Right lobe of liver (tissue), 6 donors: ENCODE measurements around the gene TMEM158. TPM values are rescaled to one million over a fixed set of nuclear protein-coding genes. Genes with fewer than 3 reads are reported as not detected.

Experiments
- ATAC-seq, 4 donors: fragments of 200-7000 bp; cut with Tn5 transposase; one replicate each; pipeline ENCODE4 v1.9.1; 2020; ENCODE audit warnings: mild to moderate bottlenecking in 4 of 4, moderate library complexity in 4 of 4
- DNase-seq, 3 donors: peaks; one replicate each; pipeline ENCODE4 v3.0.0-alpha.2; 2020
- H3K27ac ChIP-seq, 3 donors: fragments of 200-600 bp; one replicate each; pipeline ENCODE4 v1.8.0; 2022
- H3K27me3 ChIP-seq, 2 donors: fragments of 200-600 bp; one replicate each; pipeline ENCODE4 v1.8.0; 2022
- H3K36me3 ChIP-seq, 4 donors: fragments of 200-600 bp; sonication (generic) in 1 of 4; one replicate each; pipeline versions ENCODE4 v1.5.1 to v1.8.0; 2017 to 2022; ENCODE audit warnings: control low read depth in 1 of 4
- H3K4me1 ChIP-seq, 4 donors: fragments of 200-600 bp; sonication (generic) in 1 of 4; one replicate each; pipeline versions ENCODE4 v1.5.1 to v1.8.0; 2017 to 2022; ENCODE audit warnings: control low read depth in 1 of 4
- H3K4me3 ChIP-seq, 3 donors: fragments of 200-600 bp; one replicate each; pipeline ENCODE4 v1.8.0; 2022
- H3K9me3 ChIP-seq, 4 donors: fragments of 200-600 bp; sonication (generic) in 1 of 4; one replicate each; pipeline versions ENCODE4 v1.5.1 to v1.8.0; 2017 to 2022; ENCODE audit warnings: control low read depth in 1 of 4
- POLR2A ChIP-seq: fragments of 450-650 bp; IDR thresholded peaks from one replicate; pipeline ENCODE4 v1.6.1; 2017; ENCODE audit warnings: antibody characterized with exemption, mild to moderate bottlenecking
- WGBS: methylation state at CpG from one replicate; pipeline ENCODE4 v1.1.6; 2018; ENCODE audit warnings: low coverage, low lambda C conversion rate; ENCODE audit not compliant: insufficient coverage; ENCODE audit errors: missing lambda C conversion rate; 5-methylcytosine and 5-hydroxymethylcytosine counted together
- intact Hi-C, 2 donors: fragments of 100-400 bp; cut with DNase I; formaldehyde crosslinking; loops; one replicate each; pipeline versions ENCODE4 v1.11.2 to v1.14.1; 2022
- total RNA-seq, 6 experiments: library from RNA; depleted of rRNA in 2 of 6; stranded (reverse); fragments of >200 nt in 2 of 6; fragmentation: NEBNext Ultra II Directional in 3 of 6; extraction: Animal tissue kit (Norgen Biotek cat#: 25700) in 3 of 6; gene quantifications; one replicate each; pipeline versions ENCODE4 v1.1.0 to v1.2.4, GENCODE V29; 2016 to 2023
- TF ChIP-seq, protein P1 (sequence below), 4 donors: fragments of 200-600 bp in 3 of 4; fragments of 450-650 bp in 1 of 4; IDR thresholded peaks; one replicate each; pipeline versions ENCODE4 v1.5.1 to v1.8.0; 2016 to 2022; ENCODE audit warnings: antibody characterized with exemption in 4 of 4, mild to moderate bottlenecking in 2 of 4
- donor health status: DM: no; HTN: yes; CAD: no.
- donor health status: DM: no; HTN: no; CAD: no.
- donor health status: DM: no; HTN: no; CAD: no.
- donor health status: DM: no; HTN: yes; CAD: no.
- donor health status: DM: no; HTN: yes; CAD: no.

Gene TMEM158
- total RNA-seq, 6 experiments from 2014 or later = 0.21 to 1.0 (median 0.57) TPM; not detected in 2

GRCh38 chr3:45205126-45205525 is 21.0 kb downstream of the TMEM158 start:
- TF ChIP-seq POLR2A = no peak
- DNase-seq (no peak), ATAC-seq (no peak)
- Histone ChIP-seq H3K4me1 (no peaks in the 10 kb centered on the region), H3K36me3 (no peaks in the 10 kb centered on the region), H3K27ac (no peak overlapping the region), H3K9me3 (no peaks in the 10 kb centered on the region), H3K27me3 (no peaks in the 10 kb centered on the region), H3K4me3 (no peak overlapping the region)
- intact Hi-C loops = no loop called here

DNA sequence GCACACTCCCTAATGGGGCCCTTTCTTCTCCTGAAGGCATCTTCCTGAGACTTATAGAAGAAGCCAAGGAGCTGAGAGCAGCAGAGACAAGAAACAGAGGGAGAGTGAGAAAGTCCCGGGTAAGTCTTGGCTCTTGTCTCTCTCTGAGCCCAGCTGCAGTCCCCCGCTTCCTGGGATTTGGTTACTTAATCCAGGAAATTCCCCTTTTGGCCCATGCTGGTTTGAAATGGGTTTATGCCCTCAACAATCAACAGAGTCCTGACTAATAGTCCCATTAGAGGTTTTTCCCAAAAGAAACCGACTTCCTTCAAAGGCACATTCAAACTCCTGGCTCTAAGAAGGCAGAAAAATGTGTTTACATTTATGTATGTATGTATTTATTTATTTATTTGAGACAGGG is 22.0 kb downstream of the TMEM158 start:
- Histone ChIP-seq H3K27me3 (no peaks in the 10 kb centered on the region), H3K4me3 (no peak overlapping the region), H3K4me1 (no peaks in the 10 kb centered on the region), H3K27ac (no peak overlapping the region), H3K9me3 (no peaks in the 10 kb centered on the region), H3K36me3 (no peaks in the 10 kb centered on the region)
- intact Hi-C loops = no loop called here
- TF ChIP-seq POLR2A = no peak
- TF ChIP-seq, protein P1, sequence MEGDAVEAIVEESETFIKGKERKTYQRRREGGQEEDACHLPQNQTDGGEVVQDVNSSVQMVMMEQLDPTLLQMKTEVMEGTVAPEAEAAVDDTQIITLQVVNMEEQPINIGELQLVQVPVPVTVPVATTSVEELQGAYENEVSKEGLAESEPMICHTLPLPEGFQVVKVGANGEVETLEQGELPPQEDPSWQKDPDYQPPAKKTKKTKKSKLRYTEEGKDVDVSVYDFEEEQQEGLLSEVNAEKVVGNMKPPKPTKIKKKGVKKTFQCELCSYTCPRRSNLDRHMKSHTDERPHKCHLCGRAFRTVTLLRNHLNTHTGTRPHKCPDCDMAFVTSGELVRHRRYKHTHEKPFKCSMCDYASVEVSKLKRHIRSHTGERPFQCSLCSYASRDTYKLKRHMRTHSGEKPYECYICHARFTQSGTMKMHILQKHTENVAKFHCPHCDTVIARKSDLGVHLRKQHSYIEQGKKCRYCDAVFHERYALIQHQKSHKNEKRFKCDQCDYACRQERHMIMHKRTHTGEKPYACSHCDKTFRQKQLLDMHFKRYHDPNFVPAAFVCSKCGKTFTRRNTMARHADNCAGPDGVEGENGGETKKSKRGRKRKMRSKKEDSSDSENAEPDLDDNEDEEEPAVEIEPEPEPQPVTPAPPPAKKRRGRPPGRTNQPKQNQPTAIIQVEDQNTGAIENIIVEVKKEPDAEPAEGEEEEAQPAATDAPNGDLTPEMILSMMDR (IDR thresholded peaks at IDR 0.05) = no peak
- 28% methylated on average over 3 of the region's 3 CpGs for WGBS
- DNase-seq = no peak
- ATAC-seq = peak in 1 of 4 donors; percentile 18

DNA sequence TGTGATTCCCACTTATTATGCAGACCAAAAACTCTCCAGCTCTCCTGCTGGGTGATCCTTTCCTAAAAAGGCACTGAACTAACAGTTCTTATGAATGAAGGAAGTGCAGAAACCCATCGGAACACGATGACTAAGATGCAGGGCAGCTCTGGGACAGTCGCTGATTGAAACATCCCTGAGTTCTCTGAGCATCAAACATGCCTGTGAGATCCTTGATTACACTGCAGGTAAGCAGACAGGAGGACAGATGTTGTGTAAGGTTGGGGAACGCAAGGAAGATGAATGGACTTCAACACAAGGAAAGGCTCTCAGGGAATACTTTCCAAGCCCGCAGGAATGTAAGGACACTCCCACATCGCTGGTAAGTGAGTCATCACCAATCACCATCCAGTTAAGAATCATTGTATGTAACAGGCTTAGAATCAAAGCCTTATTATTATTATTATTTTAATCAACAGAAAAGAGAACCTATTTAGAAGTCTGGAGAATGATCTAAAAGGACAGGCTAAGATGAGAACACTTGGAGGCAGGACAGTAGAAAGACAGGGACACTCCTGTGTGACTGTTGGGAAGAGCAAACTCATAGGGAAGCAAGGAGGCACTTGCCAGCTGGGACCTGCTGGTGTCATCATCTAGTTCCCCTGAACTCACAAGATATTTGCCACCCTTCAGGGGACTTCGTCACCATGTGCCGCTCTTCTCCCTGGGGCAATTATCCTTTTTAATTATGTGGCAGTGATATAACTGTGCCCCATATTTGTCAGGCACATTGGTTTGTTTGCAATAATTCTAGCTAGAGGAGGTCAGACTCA is 26.0 kb downstream of the TMEM158 start:
- intact Hi-C loops = no loop called here
- Histone ChIP-seq H3K27me3 (no peaks in the 10 kb centered on the region), H3K27ac (no peak overlapping the region), H3K4me3 (no peak overlapping the region), H3K9me3 (no peaks in the 10 kb centered on the region), H3K4me1 (no peaks in the 10 kb centered on the region), H3K36me3 (no peaks in the 10 kb centered on the region)
- ATAC-seq (no peak), DNase-seq (no peak)
- TF ChIP-seq POLR2A = no peak
- TF ChIP-seq, protein P1 (IDR thresholded peaks at IDR 0.05) = no peak
- WGBS = 68% methylated on average over 8 of the region's 8 CpGs

GRCh38 chr3:45198264-45199260 is 27.5 kb downstream of the TMEM158 start:
- ATAC-seq (no peak), DNase-seq (no peak)
- Histone ChIP-seq H3K36me3 (no peaks in the 10 kb centered on the region), H3K4me3 (no peak overlapping the region), H3K27ac (no peak overlapping the region), H3K27me3 (no peaks in the 10 kb centered on the region), H3K4me1 (no peaks in the 10 kb centered on the region), H3K9me3 (no peaks in the 10 kb centered on the region)
- 63% methylated on average over 4 of the region's 5 CpGs for WGBS
- TF ChIP-seq, protein P1 (IDR thresholded peaks at IDR 0.05) = no peak
- TF ChIP-seq POLR2A = no peak
- intact Hi-C loops = no loop called here

GRCh38 chr3:45194791-45195190 is 31.3 kb downstream of the TMEM158 start:
- no peak for DNase-seq
- intact Hi-C loops = no loop called here
- no peak for ATAC-seq
- WGBS = 71% methylated on average over 5 of the region's 5 CpGs
- Histone ChIP-seq H3K9me3 (no peaks in the 10 kb centered on the region), H3K27ac (no peak overlapping the region), H3K4me3 (no peak overlapping the region), H3K4me1 (peaks cover 0 to 7% (median 0%) of the 10 kb centered on the region in 4 donors), H3K36me3 (no peaks in the 10 kb centered on the region), H3K27me3 (no peaks in the 10 kb centered on the region)
- no peak for TF ChIP-seq POLR2A
- TF ChIP-seq, protein P1 (IDR thresholded peaks at IDR 0.05) = no peak
